ENCODE data around the gene RPS6KA5.

The RPS6KA5 gene

GRCh38 chr14:90924621-90925340, 135.7 kb downstream of the RPS6KA5 start:
- DNase-seq: no peak

GRCh38 chr14:90922141-90922540, 138.3 kb downstream of the RPS6KA5 start:
- DNase-seq: no peak

GRCh38 chr14:90911121-90911520, 149.3 kb downstream of the RPS6KA5 start:
- DNase-seq: no peak

- DNase-seq: no peak
Measured at GRCh38 chr14:90907178-90907577, 153.3 kb downstream of the RPS6KA5 start.

- DNase-seq: peak; percentile 34
Measured at GRCh38 chr14:90905531-90905930, 154.9 kb downstream of the RPS6KA5 start.

- DNase-seq: peak; percentile 65
Measured at GRCh38 chr14:90903101-90903500, 157.3 kb downstream of the RPS6KA5 start.

GRCh38 chr14:90900476-90901083, 159.9 kb downstream of the RPS6KA5 start:
- DNase-seq: no peak

- DNase-seq: no peak
Measured at GRCh38 chr14:90897022-90897421, 163.4 kb downstream of the RPS6KA5 start.

- no peak for DNase-seq
Measured at GRCh38 chr14:90894241-90894640, 166.2 kb downstream of the RPS6KA5 start.

GRCh38 chr14:90893510-90893909, 166.9 kb downstream of the RPS6KA5 start:
- DNase-seq: no peak

- peak; percentile 48 for DNase-seq
Measured at GRCh38 chr14:90892970-90893369, 167.5 kb downstream of the RPS6KA5 start.

- no peak for DNase-seq
Measured at GRCh38 chr14:90891326-90891725, 169.1 kb downstream of the RPS6KA5 start.

- no peak for DNase-seq
Measured at GRCh38 chr14:90890322-90891020, 170.0 kb downstream of the RPS6KA5 start.

- no peak for DNase-seq
Measured at GRCh38 chr14:90886297-90886815, 174.1 kb downstream of the RPS6KA5 start.

- DNase-seq: no peak
Measured at GRCh38 chr14:90883782-90884181, 176.7 kb downstream of the RPS6KA5 start.

- DNase-seq: no peak
Measured at GRCh38 chr14:90883197-90883596, 177.2 kb downstream of the RPS6KA5 start.

GRCh38 chr14:90880282-90880681, 180.2 kb downstream of the RPS6KA5 start:
- no peak for DNase-seq

- no peak for DNase-seq
Measured at GRCh38 chr14:90874599-90874998, 185.8 kb downstream of the RPS6KA5 start.

GRCh38 chr14:90871605-90872233, 188.7 kb downstream of the RPS6KA5 start:
- DNase-seq: no peak

GRCh38 chr14:90870950-90871604, 189.4 kb downstream of the RPS6KA5 start:
- no peak for DNase-seq

GRCh38 chr14:90867501-90867900, 192.9 kb downstream of the RPS6KA5 start:
- DNase-seq: no peak

GRCh38 chr14:90866833-90867232, 193.6 kb downstream of the RPS6KA5 start:
- DNase-seq: no peak

GRCh38 chr14:90864741-90865140, 195.7 kb downstream of the RPS6KA5 start:
- DNase-seq: no peak
